K562 (cell line): ENCODE measurements around the gene TEX14. TPM values are rescaled to one million over a fixed set of nuclear protein-coding genes. Genes with fewer than 3 reads are reported as not detected.

ENCODE experiments used
- C11orf30 ChIP-seq: fragments of 450-650 bp; IDR thresholded peaks from 2 replicates; pipeline ENCODE4 v1.6.1; 2016; ENCODE audit warnings: low read depth, mild to moderate bottlenecking
- CXXC5 ChIP-seq: fragments of 250-450 bp; sonication (Bioruptor Pico); IDR thresholded peaks from 2 replicates; pipeline ENCODE4 v1.8.0; 2022; ENCODE audit warnings: inconsistent platforms, mild to moderate bottlenecking, moderate library complexity
- DDX20 ChIP-seq: fragments of 450-650 bp; IDR thresholded peaks from 2 replicates; pipeline ENCODE4 v1.6.1; 2016; ENCODE audit warnings: missing genetic modification characterization, low read depth, mild to moderate bottlenecking, missing compliant biosample characterization, moderate library complexity
- EHMT2 ChIP-seq: fragments of 450-650 bp; IDR thresholded peaks from 2 replicates; pipeline ENCODE4 v1.6.1; 2018; ENCODE audit warnings: antibody characterized with exemption
- HINFP ChIP-seq: fragments of 450-650 bp; conservative IDR thresholded peaks from 2 replicates; pipeline ENCODE4 v1.6.1; 2016; ENCODE audit warnings: missing genetic modification characterization, low read depth, mild to moderate bottlenecking, control low read depth, missing compliant biosample characterization
- JUND ChIP-seq, 2 experiments: IDR thresholded peaks; 2 replicates in 1 of 2; 3 replicates in 1 of 2; pipeline ENCODE4 v1.6.1; 2011; ENCODE audit warnings: borderline replicate concordance in 2 of 2, low read depth in 2 of 2, low read length in 2 of 2, improper control_type of control experiment in 1 of 2, missing biosample characterization in 1 of 2, missing genetic modification characterization in 1 of 2, missing genetic modification reagents in 1 of 2
- NFIC ChIP-seq: fragments of 450-650 bp; IDR thresholded peaks from 2 replicates; pipeline ENCODE4 v1.6.1; 2017; ENCODE audit warnings: mild to moderate bottlenecking, inconsistent platforms
- PPARD ChIP-seq: fragments of 250-450 bp; sonication (Bioruptor Pico); IDR thresholded peaks from 2 replicates; pipeline ENCODE4 v1.8.0; 2022; ENCODE audit warnings: inconsistent platforms, mild to moderate bottlenecking, moderate library complexity
- SIN3A ChIP-seq, 2 experiments: fragments of 150-350 bp in 1 of 2; IDR thresholded peaks; 2 replicates each; pipeline ENCODE4 v1.6.1; 2011 to 2016; ENCODE audit warnings: borderline replicate concordance in 2 of 2, low read depth in 2 of 2, low read length in 2 of 2, mild to moderate bottlenecking in 2 of 2, moderate library complexity in 2 of 2; ENCODE audit not compliant: control insufficient read depth in 1 of 2
- TFAM ChIP-seq: fragments of 250-450 bp; sonication (Bioruptor Pico); conservative IDR thresholded peaks from 2 replicates; pipeline ENCODE4 v1.5.0; 2021; ENCODE audit warnings: mild to moderate bottlenecking, moderate library complexity
- TOE1 ChIP-seq, 2 experiments: fragments of 450-650 bp in 1 of 2; sonication (generic) in 1 of 2; formaldehyde crosslinking in 1 of 2; IDR thresholded peaks; 2 replicates each; pipeline versions ENCODE4 v1.7.1 to v1.8.0; 2016 to 2022; ENCODE audit warnings: borderline replicate concordance in 2 of 2, mild to moderate bottlenecking in 2 of 2, antibody characterized with exemption in 1 of 2, inconsistent platforms in 1 of 2, low read depth in 1 of 2, missing genetic modification reagents in 1 of 2, moderate library complexity in 1 of 2
- ZFP1 ChIP-seq: fragments of 450-650 bp; formaldehyde crosslinking; IDR thresholded peaks from 2 replicates; pipeline ENCODE4 v1.4.0; 2020; ENCODE audit warnings: mild to moderate bottlenecking, mixed read lengths
- ZNF395 ChIP-seq: fragments of 200-800 bp; sonication (Bioruptor generic); IDR thresholded peaks from 2 replicates; pipeline ENCODE4 v1.6.1; 2017; ENCODE audit warnings: missing genetic modification characterization, missing compliant biosample characterization
- ZNF639 ChIP-seq, 2 experiments: fragments of 200-800 bp in 1 of 2; sonication (Bioruptor generic) in 1 of 2; sonication (generic) in 1 of 2; formaldehyde crosslinking in 1 of 2; IDR thresholded peaks in 1 of 2; conservative IDR thresholded peaks in 1 of 2; 2 replicates each; pipeline versions ENCODE4 v1.5.0 to v1.6.1; 2016 to 2020; ENCODE audit warnings: missing compliant biosample characterization in 1 of 2, missing genetic modification characterization in 1 of 2, missing genetic modification reagents in 1 of 2
- ZZZ3 ChIP-seq: fragments of 450-650 bp; IDR thresholded peaks from 2 replicates; pipeline ENCODE4 v1.6.1; 2016; ENCODE audit warnings: antibody characterized with exemption, mild to moderate bottlenecking, moderate library complexity
- polyA plus RNA-seq, 8 experiments: library from polyadenylated mRNA; depleted of rRNA in 4 of 8; stranded (reverse) in 5 of 8; unstranded in 3 of 8; fragments of >200 nt; fragmentation: Nextera tagmentation in 2 of 8; fragmentation: Illumina TruSeq in 1 of 8; extraction: Ambion mirVana in 2 of 8; extraction: Trizol in 1 of 8; gene quantifications; 2 replicates each; pipeline versions ENCODE4 v1.2.1 to v1.2.3, GENCODE V29; 2011 to 2014; ENCODE audit warnings: inconsistent platforms in 1 of 8, missing spikeins in 1 of 8
- total RNA-seq, 7 experiments: library from RNA; depleted of rRNA in 6 of 7; stranded (reverse); fragments of >200 nt in 6 of 7; fragmentation: Illumina TruSeq in 2 of 7; extraction: Trizol in 2 of 7; gene quantifications; 2 replicates each; pipeline versions ENCODE4 v1.2.1 to v1.2.3, GENCODE V29; 2011 to 2021; ENCODE audit warnings: low replicate concordance in 1 of 7
- TF ChIP-seq, protein P1 (sequence below): fragments of 200-800 bp; sonication (Bioruptor generic); IDR thresholded peaks from 2 replicates; pipeline ENCODE4 v1.6.1; 2016; ENCODE audit warnings: missing genetic modification characterization, missing compliant biosample characterization

The TEX14 gene
- total and polyA plus RNA-seq, 9 of the 15 experiments (the other 6 are each of a cell fraction or from before 2014, with no cell fraction given): 0.05 to 0.12 (median 0.09) TPM; not detected in 1

GRCh38 chr17:58666858-58667267 is 25.0 kb downstream of the TEX14 start (continued):
- TF ChIP-seq PPARD (CRISPR knock-in tag) (no peak), ZFP1 (CRISPR knock-in tag) (no peak), TOE1 (IDR thresholded peaks at IDR 0.05; ENCODE audit: borderline replicate concordance) (no peak), TOE1 (CRISPR knock-in tag; IDR thresholded peaks at IDR 0.05; ENCODE audit: borderline replicate concordance, low read depth) (no peak), EHMT2 (peak; percentile 46; the same call in 1 of the 2 replicates), ZZZ3 (no peak), JUND (IDR thresholded peaks at IDR 0.05; ENCODE audit: borderline replicate concordance, low read depth, low read length) (peak; percentile 91), JUND (tag; IDR thresholded peaks at IDR 0.05; ENCODE audit: borderline replicate concordance, low read depth, low read length) (peak; percentile 89), HINFP (tag) (peak; percentile 93), ZNF395 (CRISPR knock-in tag) (peak; percentile 95), TFAM (CRISPR knock-in tag) (no peak), SIN3A (IDR thresholded peaks at IDR 0.05; ENCODE audit: borderline replicate concordance in 2 of 2, control insufficient read depth in 1 of 2, low read depth in 2 of 2, low read length in 2 of 2) (no peak), C11orf30 (no peak; the same call in 1 of the 2 replicates), NFIC (peak; percentile 85), DDX20 (tag) (peak; percentile 70; the same call in 1 of the 2 replicates), CXXC5 (CRISPR knock-in tag) (peak; percentile 92), ZNF639 (CRISPR knock-in tag; conservative IDR thresholded peaks at IDR 0.05 in 1 of 2, IDR thresholded peaks at IDR 0.05 in 1 of 2) (peak in 1 of 2 experiments; percentile 75; a peak in 2 of 4 replicates)
- TF ChIP-seq, protein P1, sequence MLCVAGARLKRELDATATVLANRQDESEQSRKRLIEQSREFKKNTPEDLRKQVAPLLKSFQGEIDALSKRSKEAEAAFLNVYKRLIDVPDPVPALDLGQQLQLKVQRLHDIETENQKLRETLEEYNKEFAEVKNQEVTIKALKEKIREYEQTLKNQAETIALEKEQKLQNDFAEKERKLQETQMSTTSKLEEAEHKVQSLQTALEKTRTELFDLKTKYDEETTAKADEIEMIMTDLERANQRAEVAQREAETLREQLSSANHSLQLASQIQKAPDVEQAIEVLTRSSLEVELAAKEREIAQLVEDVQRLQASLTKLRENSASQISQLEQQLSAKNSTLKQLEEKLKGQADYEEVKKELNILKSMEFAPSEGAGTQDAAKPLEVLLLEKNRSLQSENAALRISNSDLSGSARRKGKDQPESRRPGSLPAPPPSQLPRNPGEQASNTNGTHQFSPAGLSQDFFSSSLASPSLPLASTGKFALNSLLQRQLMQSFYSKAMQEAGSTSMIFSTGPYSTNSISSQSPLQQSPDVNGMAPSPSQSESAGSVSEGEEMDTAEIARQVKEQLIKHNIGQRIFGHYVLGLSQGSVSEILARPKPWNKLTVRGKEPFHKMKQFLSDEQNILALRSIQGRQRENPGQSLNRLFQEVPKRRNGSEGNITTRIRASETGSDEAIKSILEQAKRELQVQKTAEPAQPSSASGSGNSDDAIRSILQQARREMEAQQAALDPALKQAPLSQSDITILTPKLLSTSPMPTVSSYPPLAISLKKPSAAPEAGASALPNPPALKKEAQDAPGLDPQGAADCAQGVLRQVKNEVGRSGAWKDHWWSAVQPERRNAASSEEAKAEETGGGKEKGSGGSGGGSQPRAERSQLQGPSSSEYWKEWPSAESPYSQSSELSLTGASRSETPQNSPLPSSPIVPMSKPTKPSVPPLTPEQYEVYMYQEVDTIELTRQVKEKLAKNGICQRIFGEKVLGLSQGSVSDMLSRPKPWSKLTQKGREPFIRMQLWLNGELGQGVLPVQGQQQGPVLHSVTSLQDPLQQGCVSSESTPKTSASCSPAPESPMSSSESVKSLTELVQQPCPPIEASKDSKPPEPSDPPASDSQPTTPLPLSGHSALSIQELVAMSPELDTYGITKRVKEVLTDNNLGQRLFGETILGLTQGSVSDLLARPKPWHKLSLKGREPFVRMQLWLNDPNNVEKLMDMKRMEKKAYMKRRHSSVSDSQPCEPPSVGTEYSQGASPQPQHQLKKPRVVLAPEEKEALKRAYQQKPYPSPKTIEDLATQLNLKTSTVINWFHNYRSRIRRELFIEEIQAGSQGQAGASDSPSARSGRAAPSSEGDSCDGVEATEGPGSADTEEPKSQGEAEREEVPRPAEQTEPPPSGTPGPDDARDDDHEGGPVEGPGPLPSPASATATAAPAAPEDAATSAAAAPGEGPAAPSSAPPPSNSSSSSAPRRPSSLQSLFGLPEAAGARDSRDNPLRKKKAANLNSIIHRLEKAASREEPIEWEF: peak; percentile 79; the same call in 1 of the 2 replicates
